A549 (cell line): ENCODE results near the gene ACBD5. TPM values are rescaled to one million over a fixed set of nuclear protein-coding genes. Genes with fewer than 3 reads are reported as not detected.

Experiments used
- ATAC-seq, 2 experiments: fragments of 200-7000 bp in 1 of 2; fragments of >200 bp in 1 of 2; cut with Nextera tagmentation in 1 of 2; cut with Tn5 transposase in 1 of 2; 3 replicates each; pipeline versions ENCODE4 v1.8.0 to v1.9.1; 2018 to 2020; ENCODE audit warnings: mild to moderate bottlenecking in 1 of 2, moderate library complexity in 1 of 2
- CTCF ChIA-PET: fragments of 300-600 bp; sonication (Branson Sonifier 250); formaldehyde crosslinking; extraction: SDS; loops from one replicate; lab custom pipeline; 2021; ENCODE audit warnings: antibody characterized with exemption, inconsistent platforms; lab: Yijun Ruan, JAX
- POLR2A ChIA-PET: fragments of 350-600 bp; formaldehyde crosslinking; extraction: SDS; loops from one replicate; lab custom pipeline; 2021; ENCODE audit warnings: antibody characterized with exemption, inconsistent platforms; lab: Yijun Ruan, JAX
- DNase-seq, 2 experiments: peaks; one replicate each; pipeline versions ENCODE4 v3.0.0 to v3.0.0-alpha.2; 2011 to 2016; ENCODE audit warnings: low read depth in 1 of 2, low spot score in 1 of 2
- FAIRE-seq: peaks from 2 replicates; lab custom pipeline; 2011; peaks lifted over from hg19 to GRCh38; lab: Jason Lieb, UNC
- H3K27ac ChIP-seq, 2 experiments: fragments of >200 bp; sonication (Bioruptor Twin); formaldehyde crosslinking; 3 replicates each; pipeline ENCODE4 v1.5.1; 2016 to 2017
- H3K4me1 ChIP-seq: fragments of >200 bp; sonication (Bioruptor Twin); formaldehyde crosslinking; 3 replicates; pipeline ENCODE4 v1.6.1; 2016
- H3K4me2 ChIP-seq: fragments of >200 bp; sonication (Bioruptor Twin); formaldehyde crosslinking; 3 replicates; pipeline ENCODE4 v1.6.1; 2016
- H3K4me3 ChIP-seq: fragments of >200 bp; sonication (Bioruptor Twin); formaldehyde crosslinking; 3 replicates; pipeline ENCODE4 v1.5.1; 2016
- H3K9me3 ChIP-seq: fragments of >200 bp; sonication (Bioruptor Twin); formaldehyde crosslinking; 3 replicates; pipeline ENCODE4 v1.6.1; 2016
- BHLHE40 ChIP-seq: IDR thresholded peaks from 2 replicates; pipeline ENCODE4 v1.6.1; 2012; ENCODE audit warnings: low read depth, low read length, inconsistent platforms
- CBX2 ChIP-seq: fragments of 200-600 bp; sonication (generic); IDR thresholded peaks from 2 replicates; pipeline ENCODE4 v1.6.1; 2016; ENCODE audit warnings: low read depth, mild to moderate bottlenecking, borderline replicate concordance
- CBX8 ChIP-seq: fragments of 200-600 bp; sonication (generic); IDR thresholded peaks from 2 replicates; pipeline ENCODE4 v1.6.1; 2016
- CHD2 ChIP-seq: fragments of 150-350 bp; IDR thresholded peaks from 2 replicates; pipeline ENCODE4 v1.6.1; 2014; ENCODE audit warnings: low read length; ENCODE audit not compliant: partially characterized antibody
- E2F6 ChIP-seq: IDR thresholded peaks from 2 replicates; pipeline ENCODE4 v1.6.1; 2012; ENCODE audit warnings: low read depth, borderline replicate concordance
- EHF ChIP-seq: fragments of 250-450 bp; sonication (Bioruptor Pico); IDR thresholded peaks from 2 replicates; pipeline ENCODE4 v1.5.0; 2020; ENCODE audit warnings: mild to moderate bottlenecking
- ELK1 ChIP-seq: fragments of 150-350 bp; IDR thresholded peaks from 2 replicates; pipeline ENCODE4 v1.6.1; 2014; ENCODE audit warnings: low read depth, mild to moderate bottlenecking, low read length
- FOSB ChIP-seq: fragments of 250-450 bp; sonication (Bioruptor Pico); IDR thresholded peaks from 2 replicates; pipeline ENCODE4 v1.5.0; 2020; ENCODE audit warnings: mild to moderate bottlenecking, moderate library complexity
- GATA3 ChIP-seq: IDR thresholded peaks from 2 replicates; pipeline ENCODE4 v1.6.1; 2012; ENCODE audit warnings: borderline replicate concordance
- HDAC2 ChIP-seq: fragments of 200-600 bp; sonication (generic); IDR thresholded peaks from 2 replicates; pipeline ENCODE4 v1.6.1; 2016
- HES2 ChIP-seq: fragments of >200 bp; sonication (Bioruptor Twin); formaldehyde crosslinking; IDR thresholded peaks from 2 replicates; pipeline ENCODE4 v1.6.1; 2016
- HMGXB4 ChIP-seq: fragments of 250-450 bp; sonication (Bioruptor Pico); IDR thresholded peaks from 2 replicates; pipeline ENCODE4 v1.5.0; 2021; ENCODE audit warnings: mild to moderate bottlenecking, moderate library complexity, borderline replicate concordance
- HOXB13 ChIP-seq: fragments of 250-450 bp; sonication (Bioruptor Pico); IDR thresholded peaks from 2 replicates; pipeline ENCODE4 v1.5.0; 2020; ENCODE audit warnings: low read depth, mild to moderate bottlenecking, moderate library complexity
- KDM1A ChIP-seq: fragments of 200-600 bp; sonication (generic); IDR thresholded peaks from 2 replicates; pipeline ENCODE4 v1.6.1; 2016; ENCODE audit warnings: low read depth, mild to moderate bottlenecking
- MAFK ChIP-seq: fragments of 450-650 bp; IDR thresholded peaks from 2 replicates; pipeline ENCODE4 v1.6.1; 2014; ENCODE audit not compliant: partially characterized antibody
- NR3C1 ChIP-seq: fragments of >200 bp; sonication (Bioruptor Twin); formaldehyde crosslinking; IDR thresholded peaks from 3 replicates; pipeline ENCODE4 v1.6.1; 2017
- PHF8 ChIP-seq: fragments of 200-600 bp; sonication (generic); IDR thresholded peaks from 2 replicates; pipeline ENCODE4 v1.6.1; 2016; ENCODE audit warnings: low read depth, mild to moderate bottlenecking, antibody characterized with exemption, moderate library complexity, borderline replicate concordance
- POLR2A ChIP-seq: IDR thresholded peaks from 2 replicates; pipeline ENCODE4 v1.6.1; 2012; ENCODE audit warnings: mild to moderate bottlenecking, low read length
- REST ChIP-seq: fragments of 200-600 bp; sonication (generic); IDR thresholded peaks from 2 replicates; pipeline ENCODE4 v1.6.1; 2016; ENCODE audit warnings: antibody characterized with exemption, mild to moderate bottlenecking, moderate library complexity
- SREBF2 ChIP-seq: fragments of 450-650 bp; IDR thresholded peaks from 2 replicates; pipeline ENCODE4 v1.6.1; 2014; ENCODE audit warnings: mild to moderate bottlenecking, moderate library complexity
- USF2 ChIP-seq: fragments of 450-650 bp; IDR thresholded peaks from 2 replicates; pipeline ENCODE4 v1.6.1; 2014; ENCODE audit warnings: antibody characterized with exemption
- WGBS: methylation state at CpG from one replicate; pipeline ENCODE4 v1.1.6; 2017; ENCODE audit errors: missing lambda C conversion rate; 5-methylcytosine and 5-hydroxymethylcytosine counted together
- polyA plus RNA-seq, 4 experiments: library from polyadenylated mRNA; depleted of rRNA in 3 of 4; stranded (reverse); fragments of >200 nt; fragmentation: RNase III in 1 of 4; extraction: RNeasy Plus Mini Kit Qiagen cat#74134 plus additional on column Dnase treatment in 1 of 4; gene quantifications; 2 replicates in 3 of 4; 3 replicates in 1 of 4; pipeline ENCODE4 v1.2.3, GENCODE V29; 2011 to 2017

Gene ACBD5
- polyA plus RNA-seq, 2 of the 4 experiments (the other 2 are of a cell fraction) = 35.9 to 55.8 TPM

GRCh38 chr10:27247441-27247840 lies 6.8 kb upstream of the ACBD5 start:
- WGBS = 70% methylated on average over 3 of the region's 3 CpGs
- ChIA-PET POLR2A (no interaction called here), CTCF (no interaction called here)
- no peak overlapping the region for H3K4me3 ChIP-seq
- FAIRE-seq = no peak
- ATAC-seq = no peak
- no peaks in the 10 kb centered on the region for H3K9me3 ChIP-seq
- H3K27ac ChIP-seq = no peak overlapping the region
- TF ChIP-seq EHF (CRISPR knock-in tag) (no peak), USF2 (no peak), KDM1A (no peak)
- peaks cover 11% of the 10 kb centered on the region; the same call in 1 of the 3 replicates for H3K4me1 ChIP-seq
- no peak overlapping the region for H3K4me2 ChIP-seq
- DNase-seq = no peak

GRCh38 chr10:27247006-27247405 lies 6.4 kb upstream of the ACBD5 start:
- TF ChIP-seq HMGXB4 (CRISPR knock-in tag) = no peak
- TF ChIP-seq REST = no peak
- TF ChIP-seq BHLHE40 = no peak
- TF ChIP-seq PHF8 = no peak
- TF ChIP-seq CHD2 = no peak
- TF ChIP-seq HES2 = no peak
- no peak for TF ChIP-seq ELK1
- TF ChIP-seq, all 56 proteins: peak for 0
- no peak overlapping the region for H3K4me3 ChIP-seq
- DNase-seq (no peak), ATAC-seq (no peak), FAIRE-seq (no peak)
- H3K4me1 ChIP-seq = peaks cover 11% of the 10 kb centered on the region; the same call in 1 of the 3 replicates
- WGBS = 71% methylated on average over 5 of the region's 5 CpGs
- no peaks in the 10 kb centered on the region for H3K9me3 ChIP-seq
- H3K4me2 ChIP-seq = no peak overlapping the region
- H3K27ac ChIP-seq = no peak overlapping the region
- CTCF ChIA-PET = no interaction called here
- POLR2A ChIA-PET = no interaction called here

- POLR2A ChIA-PET = no interaction called here
- WGBS = 78% methylated on average over 11 of the region's 11 CpGs
- ATAC-seq (no peak), FAIRE-seq (no peak), DNase-seq (no peak)
- Histone ChIP-seq H3K4me1 (peaks cover 14% of the 10 kb centered on the region; the same call in 1 of the 3 replicates), H3K9me3 (no peaks in the 10 kb centered on the region), H3K4me2 (no peak overlapping the region), H3K27ac (no peak overlapping the region), H3K4me3 (no peak overlapping the region)
- CTCF ChIA-PET = no interaction called here
- TF ChIP-seq NR3C1 (no peak), CBX8 (no peak), HOXB13 (CRISPR knock-in tag) (no peak), POLR2A (no peak), FOSB (CRISPR knock-in tag) (no peak), SREBF2 (no peak), CBX2 (no peak), REST (no peak), MAFK (no peak), GATA3 (no peak), E2F6 (no peak), USF2 (no peak), HDAC2 (no peak)
Measured at GRCh38 chr10:27245836-27246235, 5.2 kb upstream of the ACBD5 start.
